Measurements from ENCODE around the gene LAMC2. TPM values are rescaled to one million over a fixed set of nuclear protein-coding genes. Genes with fewer than 3 reads are reported as not detected.
"Not testable (repeated sequence)": the region's sequence is repeated elsewhere in the genome, so short reads cannot be mapped to it uniquely, and the experiment has no call there.

The LAMC2 gene
- total RNA-seq, 1 donor from 2014 or later = 13.9 TPM

- Histone ChIP-seq H3K36me3 (ENCODE audit: insufficient read depth, low read length) (no peaks in the 10 kb centered on the region), H2AFZ (ENCODE audit: low read depth, low read length) (no peak overlapping the region), H4K20me1 (ENCODE audit: insufficient read depth, low read length) (no peaks in the 10 kb centered on the region), H3K27ac (ENCODE audit: low read depth, low read length) (no peak overlapping the region), H3K9ac (ENCODE audit: low read length) (no peak overlapping the region), H3K4me1 (ENCODE audit: insufficient read depth, low read length) (peaks cover 14% of the 10 kb centered on the region), H3K79me2 (ENCODE audit: insufficient read depth, low read length) (no peaks in the 10 kb centered on the region), H3K9me3 (ENCODE audit: insufficient read depth, low read depth, low read length) (no peaks in the 10 kb centered on the region), H3K4me2 (ENCODE audit: low read length) (no peak overlapping the region), H3K27me3 (ENCODE audit: insufficient read depth, low read length) (no peaks in the 10 kb centered on the region), H3K4me3 (ENCODE audit: insufficient read depth, low read depth, low read length) (no peak overlapping the region)
- Mint-ChIP-seq H3K4me3 (ENCODE audit: unreplicated experiment) (no peak overlapping the region), H3K36me3 (ENCODE audit: low read depth, unreplicated experiment) (no peaks in the 10 kb centered on the region), H3K27ac (ENCODE audit: unreplicated experiment) (no peak overlapping the region), H3K4me1 (ENCODE audit: low read depth, unreplicated experiment) (peaks cover 22% of the 10 kb centered on the region), H3K9me3 (ENCODE audit: unreplicated experiment) (no peaks in the 10 kb centered on the region), H3K27me3 (ENCODE audit: low read depth, unreplicated experiment) (no peaks in the 10 kb centered on the region)
- no peak for FAIRE-seq
- DNase-seq (ENCODE audit: low read depth) = no peak
- TF ChIP-seq CTCF (IDR thresholded peaks at IDR 0.05; ENCODE audit: insufficient read depth, low read depth, low read length) = no peak
- no peak for TF ChIP-seq EZH2 (IDR thresholded peaks at IDR 0.05; ENCODE audit: insufficient read depth, low read length)
Observed at GRCh38 chr1:183240526-183240825, 54.4 kb downstream of the LAMC2 start.

DNA sequence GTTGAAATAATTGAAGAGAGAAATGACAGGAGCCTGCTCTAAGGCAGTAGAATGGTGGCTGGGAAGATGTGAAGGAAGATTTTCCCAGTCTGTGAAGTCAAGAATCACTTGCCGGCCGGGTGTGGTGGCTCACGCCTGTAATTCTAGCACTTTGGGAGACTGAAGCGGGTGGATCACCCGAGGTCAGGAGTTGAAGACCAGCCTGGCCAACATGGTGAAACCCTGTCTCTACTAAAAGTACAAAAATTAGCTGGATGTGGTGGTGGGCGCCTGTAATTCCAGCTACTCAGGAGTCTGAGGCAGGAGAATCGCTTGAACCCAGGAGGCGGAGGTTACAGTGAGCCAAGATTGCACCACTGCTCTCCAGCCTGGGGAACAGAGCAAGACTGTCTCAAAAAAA, 54.8 kb downstream of the LAMC2 start:
- not testable (repeated sequence) for H3K9me3 Mint-ChIP-seq (ENCODE audit: unreplicated experiment); H3K79me2 ChIP-seq (ENCODE audit: insufficient read depth, low read length); H3K27me3 Mint-ChIP-seq (ENCODE audit: low read depth, unreplicated experiment); DNase-seq (ENCODE audit: low read depth); H3K27me3 ChIP-seq (ENCODE audit: insufficient read depth, low read length); H3K4me3 Mint-ChIP-seq (ENCODE audit: unreplicated experiment); H3K4me3 ChIP-seq (ENCODE audit: insufficient read depth, low read depth, low read length); H3K36me3 ChIP-seq (ENCODE audit: insufficient read depth, low read length); H3K9ac ChIP-seq (ENCODE audit: low read length); H3K27ac Mint-ChIP-seq (ENCODE audit: unreplicated experiment); H3K4me2 ChIP-seq (ENCODE audit: low read length); H4K20me1 ChIP-seq (ENCODE audit: insufficient read depth, low read length); H2AFZ ChIP-seq (ENCODE audit: low read depth, low read length); H3K27ac ChIP-seq (ENCODE audit: low read depth, low read length); H3K36me3 Mint-ChIP-seq (ENCODE audit: low read depth, unreplicated experiment); H3K9me3 ChIP-seq (ENCODE audit: insufficient read depth, low read depth, low read length); FAIRE-seq
- H3K4me1 ChIP-seq (ENCODE audit: insufficient read depth, low read length) = peaks cover 10% of the 10 kb centered on the region
- peaks cover 19% of the 10 kb centered on the region for H3K4me1 Mint-ChIP-seq (ENCODE audit: low read depth, unreplicated experiment)

DNA sequence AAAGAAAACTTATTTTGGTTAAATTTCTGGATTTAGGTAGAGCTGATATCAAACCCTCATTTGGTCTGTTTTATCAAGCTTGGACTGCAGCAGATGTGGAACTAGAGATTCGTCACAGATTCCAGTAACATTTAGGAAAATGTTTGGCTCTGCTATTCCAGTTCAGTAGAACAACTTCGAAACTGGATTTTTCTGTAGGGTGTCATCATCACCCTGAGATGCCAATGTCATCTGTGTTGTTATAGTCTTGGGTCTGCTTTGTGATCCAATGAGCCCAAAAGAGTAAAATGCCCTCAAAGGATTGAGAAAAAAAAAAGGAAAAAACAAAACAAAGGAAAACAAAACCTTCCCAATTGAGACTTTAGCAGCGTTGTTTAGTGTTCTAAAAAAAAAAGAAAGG, 55.4 kb downstream of the LAMC2 start:
- Mint-ChIP-seq H3K4me1 (ENCODE audit: low read depth, unreplicated experiment) (peaks cover 18% of the 10 kb centered on the region), H3K9me3 (ENCODE audit: unreplicated experiment) (no peaks in the 10 kb centered on the region), H3K27me3 (ENCODE audit: low read depth, unreplicated experiment) (no peaks in the 10 kb centered on the region), H3K4me3 (ENCODE audit: unreplicated experiment) (no peak overlapping the region), H3K27ac (ENCODE audit: unreplicated experiment) (no peak overlapping the region), H3K36me3 (ENCODE audit: low read depth, unreplicated experiment) (no peaks in the 10 kb centered on the region)
- Histone ChIP-seq H3K27me3 (ENCODE audit: insufficient read depth, low read length) (no peaks in the 10 kb centered on the region), H3K4me3 (ENCODE audit: insufficient read depth, low read depth, low read length) (no peak overlapping the region), H3K79me2 (ENCODE audit: insufficient read depth, low read length) (no peaks in the 10 kb centered on the region), H3K4me1 (ENCODE audit: insufficient read depth, low read length) (peaks cover 10% of the 10 kb centered on the region), H2AFZ (ENCODE audit: low read depth, low read length) (no peak overlapping the region), H3K4me2 (ENCODE audit: low read length) (no peak overlapping the region), H3K27ac (ENCODE audit: low read depth, low read length) (no peak overlapping the region), H3K36me3 (ENCODE audit: insufficient read depth, low read length) (no peaks in the 10 kb centered on the region), H3K9me3 (ENCODE audit: insufficient read depth, low read depth, low read length) (no peaks in the 10 kb centered on the region), H4K20me1 (ENCODE audit: insufficient read depth, low read length) (no peaks in the 10 kb centered on the region), H3K9ac (ENCODE audit: low read length) (no peak overlapping the region)
- DNase-seq (ENCODE audit: low read depth) (peak; percentile 26), FAIRE-seq (peak; percentile 29)
- TF ChIP-seq EZH2 (IDR thresholded peaks at IDR 0.05; ENCODE audit: insufficient read depth, low read length) (no peak), CTCF (IDR thresholded peaks at IDR 0.05; ENCODE audit: insufficient read depth, low read depth, low read length) (no peak)
